ENCODE data around the gene ATP8A2.
A peak's percentile ranks its signal among the peaks of the same experiment; 100 is the strongest.

ATP8A2 gene

DNA sequence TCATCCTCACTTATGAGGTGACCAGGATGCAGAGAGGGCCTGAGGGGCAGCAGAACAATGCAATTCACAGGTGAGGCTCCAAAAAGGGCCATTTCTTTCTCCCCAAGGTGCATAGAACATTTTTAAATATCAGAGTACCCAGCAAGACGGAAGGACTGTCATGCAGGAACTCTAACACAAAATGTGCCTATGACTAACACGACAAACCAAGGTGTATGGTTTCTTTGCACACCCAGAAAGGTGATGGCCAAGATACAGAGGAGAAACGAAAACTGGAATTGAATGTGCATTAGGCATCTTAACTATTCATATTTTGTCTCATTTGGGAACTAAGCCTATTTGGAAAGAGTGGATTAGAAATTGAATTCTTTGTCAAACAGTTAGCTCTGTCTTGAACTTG, 650.2 kb downstream of the ATP8A2 start:
- no peaks in the 10 kb centered on the region for H3K36me3 ChIP-seq
- DNase-seq: no peak
- no peak overlapping the region for H3K4me3 ChIP-seq
- no peak for TF ChIP-seq CTCF (IDR thresholded peaks at IDR 0.05)
- H3K9me3 ChIP-seq: no peaks in the 10 kb centered on the region
- H3K27me3 ChIP-seq: peaks cover 0 to 3% of the 10 kb centered on the region in 2 donors
- H3K4me1 ChIP-seq: peaks cover 0 to 27% (median 4%) of the 10 kb centered on the region in 4 donors
- intact Hi-C loops (cut with DNase I; ENCODE audit: low total_unique reads): no loop called here
- no peak overlapping the region for H3K27ac ChIP-seq

- Histone ChIP-seq H3K36me3 (no peaks in the 10 kb centered on the region), H3K27ac (no peak overlapping the region), H3K27me3 (peaks cover 0 to 3% of the 10 kb centered on the region in 2 donors), H3K4me1 (peaks cover 0 to 23% (median 4%) of the 10 kb centered on the region in 4 donors), H3K4me3 (no peak overlapping the region), H3K9me3 (no peaks in the 10 kb centered on the region)
- intact Hi-C loops (cut with DNase I; ENCODE audit: low total_unique reads): no loop called here
- peak; percentile 68 to 81 for DNase-seq
- no peak for TF ChIP-seq CTCF (IDR thresholded peaks at IDR 0.05)
These were observed 650.9 kb downstream of the ATP8A2 start for GRCh38 chr13:26022538-26023292.

GRCh38 chr13:26024558-26024957, 652.8 kb downstream of the ATP8A2 start:
- intact Hi-C loops (cut with DNase I; ENCODE audit: low total_unique reads): no loop called here
- H3K27ac ChIP-seq: no peak overlapping the region
- H3K27me3 ChIP-seq: peaks cover 0 to under 1% of the 10 kb centered on the region in 2 donors
- H3K4me1 ChIP-seq: peaks cover 0 to 23% (median 4%) of the 10 kb centered on the region in 4 donors
- H3K9me3 ChIP-seq: no peaks in the 10 kb centered on the region
- H3K36me3 ChIP-seq: no peaks in the 10 kb centered on the region
- no peak for DNase-seq
- no peak overlapping the region for H3K4me3 ChIP-seq
- no peak for TF ChIP-seq CTCF (IDR thresholded peaks at IDR 0.05)

GRCh38 chr13:26025196-26025595, 653.4 kb downstream of the ATP8A2 start:
- no peaks in the 10 kb centered on the region for H3K27me3 ChIP-seq
- H3K9me3 ChIP-seq: no peaks in the 10 kb centered on the region
- H3K36me3 ChIP-seq: no peaks in the 10 kb centered on the region
- no peak overlapping the region for H3K27ac ChIP-seq
- intact Hi-C loops (cut with DNase I; ENCODE audit: low total_unique reads): no loop called here
- H3K4me1 ChIP-seq: peaks cover 0 to 23% (median 4%) of the 10 kb centered on the region in 4 donors
- no peak for TF ChIP-seq CTCF (IDR thresholded peaks at IDR 0.05)
- no peak for DNase-seq
- no peak overlapping the region for H3K4me3 ChIP-seq

GRCh38 chr13:26025771-26026170, 654.0 kb downstream of the ATP8A2 start:
- TF ChIP-seq CTCF (IDR thresholded peaks at IDR 0.05): no peak
- no peaks in the 10 kb centered on the region for H3K36me3 ChIP-seq
- no peaks in the 10 kb centered on the region for H3K27me3 ChIP-seq
- H3K9me3 ChIP-seq: no peaks in the 10 kb centered on the region
- H3K4me3 ChIP-seq: no peak overlapping the region
- H3K4me1 ChIP-seq: peaks cover 0 to 23% (median 4%) of the 10 kb centered on the region in 4 donors
- DNase-seq: no peak
- intact Hi-C loops (cut with DNase I; ENCODE audit: low total_unique reads): no loop called here
- H3K27ac ChIP-seq: no peak overlapping the region

Data from tibial artery (tissue), 4 donors.